Measurements from ENCODE around the gene UCN2.
"Not testable (repeated sequence)": the region's sequence is repeated elsewhere in the genome, so short reads cannot be mapped to it uniquely, and the experiment has no call there.

UCN2 gene

GRCh38 chr3:48555949-48556795 lies 7.4 kb downstream of the UCN2 start:
- no peak for TF ChIP-seq CTCF (IDR thresholded peaks at IDR 0.05; ENCODE audit: insufficient read depth, low read depth, low read length, missing control alignments)
- H3K4me3 ChIP-seq (ENCODE audit: low read length) = peak overlapping the region; percentile 62
- no peak for DNase-seq (ENCODE audit: low read depth)

GRCh38 chr3:48555231-48555948 lies 8.2 kb downstream of the UCN2 start:
- no peak for TF ChIP-seq CTCF (IDR thresholded peaks at IDR 0.05; ENCODE audit: insufficient read depth, low read depth, low read length, missing control alignments)

GRCh38 chr3:48553886-48554845 lies 9.4 kb downstream of the UCN2 start:
- no peak for TF ChIP-seq CTCF (IDR thresholded peaks at IDR 0.05; ENCODE audit: insufficient read depth, low read depth, low read length, missing control alignments)
- H3K4me3 ChIP-seq (ENCODE audit: low read length) = no peak overlapping the region
- peak; percentile 85 for DNase-seq (ENCODE audit: low read depth)

More at GRCh38 chr3:48555231-48555948, 8.2 kb downstream of the UCN2 start:
- no peak for DNase-seq (ENCODE audit: low read depth)
- peak overlapping the region; percentile 62 for H3K4me3 ChIP-seq (ENCODE audit: low read length)

- TF ChIP-seq CTCF (IDR thresholded peaks at IDR 0.05; ENCODE audit: insufficient read depth, low read depth, low read length, missing control alignments) = no peak
- DNase-seq (ENCODE audit: low read depth) = no peak
- H3K4me3 ChIP-seq (ENCODE audit: low read length) = no peak overlapping the region
Observed at GRCh38 chr3:48553361-48553760, 10.2 kb downstream of the UCN2 start.

- no peak for TF ChIP-seq CTCF (IDR thresholded peaks at IDR 0.05; ENCODE audit: insufficient read depth, low read depth, low read length, missing control alignments)
- no peak for DNase-seq (ENCODE audit: low read depth)
- H3K4me3 ChIP-seq (ENCODE audit: low read length) = no peak overlapping the region
Observed at GRCh38 chr3:48552111-48552951, 11.2 kb downstream of the UCN2 start.

- DNase-seq (ENCODE audit: low read depth); H3K4me3 ChIP-seq (ENCODE audit: low read length): not testable (repeated sequence)
Observed at GRCh38 chr3:48551651-48552050, 11.9 kb downstream of the UCN2 start.
